Mammary epithelial cell (primary cell): ENCODE data around the gene MPRIP.

Experiments
- EZH2 ChIP-seq: IDR thresholded peaks from 2 replicates; pipeline ENCODE4 v1.6.1; 2012; ENCODE audit warnings: low read length, inconsistent platforms, borderline replicate concordance
- TF ChIP-seq, protein P1 (sequence below), 2 donors: IDR thresholded peaks in 1 of 2; conservative IDR thresholded peaks in 1 of 2; 2 replicates each; pipeline ENCODE4 v1.5.1; 2011 to 2012; ENCODE audit warnings: inconsistent platforms in 2 of 2, low read length in 2 of 2, mild to moderate bottlenecking in 2 of 2, control low read depth in 1 of 2, low read depth in 1 of 2; ENCODE audit not compliant: insufficient read depth in 1 of 2; ENCODE audit errors: extremely low read depth in 1 of 2

GRCh38 chr17:17064322-17064721 is 22.1 kb downstream of the MPRIP start:
- TF ChIP-seq, protein P1, sequence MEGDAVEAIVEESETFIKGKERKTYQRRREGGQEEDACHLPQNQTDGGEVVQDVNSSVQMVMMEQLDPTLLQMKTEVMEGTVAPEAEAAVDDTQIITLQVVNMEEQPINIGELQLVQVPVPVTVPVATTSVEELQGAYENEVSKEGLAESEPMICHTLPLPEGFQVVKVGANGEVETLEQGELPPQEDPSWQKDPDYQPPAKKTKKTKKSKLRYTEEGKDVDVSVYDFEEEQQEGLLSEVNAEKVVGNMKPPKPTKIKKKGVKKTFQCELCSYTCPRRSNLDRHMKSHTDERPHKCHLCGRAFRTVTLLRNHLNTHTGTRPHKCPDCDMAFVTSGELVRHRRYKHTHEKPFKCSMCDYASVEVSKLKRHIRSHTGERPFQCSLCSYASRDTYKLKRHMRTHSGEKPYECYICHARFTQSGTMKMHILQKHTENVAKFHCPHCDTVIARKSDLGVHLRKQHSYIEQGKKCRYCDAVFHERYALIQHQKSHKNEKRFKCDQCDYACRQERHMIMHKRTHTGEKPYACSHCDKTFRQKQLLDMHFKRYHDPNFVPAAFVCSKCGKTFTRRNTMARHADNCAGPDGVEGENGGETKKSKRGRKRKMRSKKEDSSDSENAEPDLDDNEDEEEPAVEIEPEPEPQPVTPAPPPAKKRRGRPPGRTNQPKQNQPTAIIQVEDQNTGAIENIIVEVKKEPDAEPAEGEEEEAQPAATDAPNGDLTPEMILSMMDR (conservative IDR thresholded peaks at IDR 0.05 in 1 of 2, IDR thresholded peaks at IDR 0.05 in 1 of 2; ENCODE audit: extremely low read depth in 1 of 2, insufficient read depth in 1 of 2, low read depth in 1 of 2, low read length in 2 of 2), result no peak
- no peak for TF ChIP-seq EZH2
